Skeletal muscle satellite cell (primary cell): ENCODE data around the gene MRAS.

Experiments used
- H3K27me3 ChIP-seq: 2 replicates; pipeline ENCODE4 v1.7.0; 2013; ENCODE audit warnings: low read length; ENCODE audit not compliant: control insufficient read depth, insufficient read depth
- H3K36me3 ChIP-seq: 2 replicates; pipeline ENCODE4 v1.7.0; 2013; ENCODE audit warnings: mild to moderate bottlenecking, control low read depth, low read length; ENCODE audit not compliant: insufficient read depth
- H3K4me1 ChIP-seq: 2 replicates; pipeline ENCODE4 v1.7.0; 2013; ENCODE audit warnings: low read length; ENCODE audit not compliant: control insufficient read depth, insufficient read depth
- H3K4me2 ChIP-seq: 2 replicates; pipeline ENCODE4 v1.7.0; 2013; ENCODE audit warnings: mild to moderate bottlenecking, low read length
- H3K4me3 ChIP-seq: 2 replicates; pipeline ENCODE4 v1.7.0; 2013; ENCODE audit warnings: low read length
- H3K9ac ChIP-seq: 2 replicates; pipeline ENCODE4 v1.7.0; 2013; ENCODE audit warnings: mild to moderate bottlenecking, low read depth, low read length, moderate library complexity
- H3K9me3 ChIP-seq: replicated peaks from 2 replicates; pipeline ENCODE4 v1.7.0; 2013; ENCODE audit warnings: mild to moderate bottlenecking, control low read depth, low read length

The MRAS gene

GRCh38 chr3:138327831-138328230, 20.5 kb upstream of the MRAS start:
- H3K4me3 ChIP-seq: no peak overlapping the region
- peaks cover 6% of the 10 kb centered on the region for H3K27me3 ChIP-seq
- H3K4me1 ChIP-seq: peaks cover 10% of the 10 kb centered on the region

GRCh38 chr3:138328341-138328740, 20.0 kb upstream of the MRAS start:
- peaks cover 6% of the 10 kb centered on the region for H3K27me3 ChIP-seq

More at GRCh38 chr3:138327831-138328230, 20.5 kb upstream of the MRAS start:
- Histone ChIP-seq H3K9me3 (no peaks in the 10 kb centered on the region), H3K36me3 (no peaks in the 10 kb centered on the region), H3K9ac (no peak overlapping the region), H3K4me2 (no peak overlapping the region)

GRCh38 chr3:138329127-138329983, 19.0 kb upstream of the MRAS start, which contains the start of gene NME9:
Gene NME9 (minus strand): TSS chr3:138329851. CDS start chr3:138329335, 516 bp downstream.
- Histone ChIP-seq H3K4me3 (peak within 1 kb of the TSS; percentile 75), H3K27me3 (peaks cover 7% of the 10 kb centered on the region), H3K4me1 (peaks cover 10% of the 10 kb centered on the region), H3K4me2 (peak within 1 kb of the TSS; percentile 97), H3K9me3 (no peaks in the 10 kb centered on the region), H3K9ac (peak within 1 kb of the TSS; percentile 59), H3K36me3 (no peaks in the 10 kb centered on the region)

More at GRCh38 chr3:138328341-138328740, 20.0 kb upstream of the MRAS start:
- no peak overlapping the region for H3K4me3 ChIP-seq
- no peaks in the 10 kb centered on the region for H3K36me3 ChIP-seq
- H3K9ac ChIP-seq: no peak overlapping the region
- peaks cover 10% of the 10 kb centered on the region for H3K4me1 ChIP-seq
- H3K4me2 ChIP-seq: peak overlapping the region; percentile 97
- H3K9me3 ChIP-seq: no peaks in the 10 kb centered on the region

GRCh38 chr3:138329984-138330293, 18.4 kb upstream of the MRAS start:
- peak overlapping the region; percentile 75 for H3K4me3 ChIP-seq
- H3K4me1 ChIP-seq: peaks cover 10% of the 10 kb centered on the region
- no peaks in the 10 kb centered on the region for H3K36me3 ChIP-seq
- H3K27me3 ChIP-seq: peaks cover 13% of the 10 kb centered on the region
- H3K4me2 ChIP-seq: peak overlapping the region; percentile 97
- no peaks in the 10 kb centered on the region for H3K9me3 ChIP-seq
- H3K9ac ChIP-seq: peak overlapping the region; percentile 59

GRCh38 chr3:138331143-138331894, 17.1 kb upstream of the MRAS start:
- Histone ChIP-seq H3K4me3 (no peak overlapping the region), H3K4me1 (peaks cover 10% of the 10 kb centered on the region), H3K27me3 (peaks cover 14% of the 10 kb centered on the region), H3K9ac (no peak overlapping the region), H3K36me3 (no peaks in the 10 kb centered on the region), H3K9me3 (no peaks in the 10 kb centered on the region), H3K4me2 (no peak overlapping the region)

GRCh38 chr3:138332472-138333073, 15.8 kb upstream of the MRAS start:
- H3K9me3 ChIP-seq: no peaks in the 10 kb centered on the region
- no peak overlapping the region for H3K4me3 ChIP-seq
- peaks cover 14% of the 10 kb centered on the region for H3K27me3 ChIP-seq
- peaks cover 10% of the 10 kb centered on the region for H3K4me1 ChIP-seq
- no peak overlapping the region for H3K9ac ChIP-seq
- H3K36me3 ChIP-seq: no peaks in the 10 kb centered on the region
- no peak overlapping the region for H3K4me2 ChIP-seq

DNA sequence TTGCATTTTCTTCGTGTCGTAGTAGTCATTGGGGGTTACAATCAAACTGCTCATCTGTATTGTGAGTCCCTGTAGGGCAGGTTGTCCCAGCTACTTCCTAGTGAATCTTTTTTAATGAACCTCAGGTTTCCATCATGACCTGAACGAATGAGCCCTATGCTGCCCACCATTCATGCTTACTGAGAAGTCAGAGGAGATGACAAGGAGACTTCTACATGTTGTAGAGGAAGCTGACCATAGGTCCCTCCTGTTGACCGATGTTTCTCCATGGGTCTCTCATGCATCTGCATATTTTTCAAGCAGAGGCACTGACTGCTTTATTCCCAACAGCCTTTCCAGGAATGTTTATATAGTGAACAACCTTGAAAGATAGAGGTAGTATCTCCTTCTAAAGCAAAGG, 13.8 kb upstream of the MRAS start:
- no peak overlapping the region for H3K4me3 ChIP-seq
- no peaks in the 10 kb centered on the region for H3K36me3 ChIP-seq
- H3K4me1 ChIP-seq: peaks cover 4% of the 10 kb centered on the region
- H3K9me3 ChIP-seq: no peaks in the 10 kb centered on the region
- no peak overlapping the region for H3K9ac ChIP-seq
- H3K4me2 ChIP-seq: no peak overlapping the region
- H3K27me3 ChIP-seq: peaks cover 14% of the 10 kb centered on the region

DNA sequence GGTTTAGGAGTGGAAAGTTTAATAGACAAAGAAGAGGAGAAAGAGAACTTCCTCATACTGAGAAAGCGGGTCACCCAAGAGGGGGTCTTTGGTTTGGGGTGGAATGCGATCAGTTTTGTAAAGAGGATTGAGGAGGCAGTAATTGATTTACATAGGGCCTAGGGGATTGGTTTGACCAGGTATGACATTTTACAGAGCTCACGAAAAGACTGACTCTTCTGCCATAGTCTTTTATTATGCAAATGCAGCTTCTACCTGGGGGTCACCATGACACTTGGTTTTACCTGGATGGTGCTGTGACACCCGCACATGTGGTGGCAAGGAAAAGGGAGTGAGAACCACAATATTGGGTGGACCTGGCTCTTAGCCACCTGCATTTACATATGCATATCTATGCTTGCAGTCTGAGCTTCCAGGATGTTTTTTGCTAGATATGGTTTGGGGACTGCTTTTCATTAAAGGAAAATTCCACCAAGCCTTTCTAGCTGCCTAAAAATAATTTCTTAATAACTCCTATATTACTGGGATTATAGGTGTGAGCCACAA, 11.9 kb upstream of the MRAS start:
- Histone ChIP-seq H3K9me3 (no peaks in the 10 kb centered on the region), H3K4me2 (no peak overlapping the region), H3K4me3 (no peak overlapping the region), H3K9ac (no peak overlapping the region), H3K27me3 (peaks cover 14% of the 10 kb centered on the region), H3K36me3 (no peaks in the 10 kb centered on the region), H3K4me1 (no peaks in the 10 kb centered on the region)

- Histone ChIP-seq H3K4me1 (no peaks in the 10 kb centered on the region), H3K36me3 (no peaks in the 10 kb centered on the region), H3K4me2 (no peak overlapping the region), H3K27me3 (peaks cover 14% of the 10 kb centered on the region), H3K9ac (no peak overlapping the region), H3K4me3 (no peak overlapping the region), H3K9me3 (no peaks in the 10 kb centered on the region)
Measured at GRCh38 chr3:138338244-138338643, 10.1 kb upstream of the MRAS start.

GRCh38 chr3:138338811-138339210, 9.6 kb upstream of the MRAS start:
- Histone ChIP-seq H3K4me3 (no peak overlapping the region), H3K9me3 (no peaks in the 10 kb centered on the region), H3K9ac (no peak overlapping the region), H3K4me2 (no peak overlapping the region), H3K27me3 (peaks cover 10% of the 10 kb centered on the region), H3K4me1 (no peaks in the 10 kb centered on the region), H3K36me3 (no peaks in the 10 kb centered on the region)

- no peaks in the 10 kb centered on the region for H3K4me1 ChIP-seq
- H3K36me3 ChIP-seq: no peaks in the 10 kb centered on the region
- no peak overlapping the region for H3K4me3 ChIP-seq
- no peak overlapping the region for H3K4me2 ChIP-seq
- no peak overlapping the region for H3K9ac ChIP-seq
- no peaks in the 10 kb centered on the region for H3K9me3 ChIP-seq
- no peaks in the 10 kb centered on the region for H3K27me3 ChIP-seq
Measured at GRCh38 chr3:138340511-138340910, 7.9 kb upstream of the MRAS start.
